WERI-Rb-1 (cell line): ENCODE results near the gene SMYD2.

ENCODE experiments used
- DNase-seq: peaks from one replicate; pipeline ENCODE4 v3.0.0-alpha.2; 2020
- H3K27ac ChIP-seq: fragments of 250-450 bp; sonication (Bioruptor Pico); 2 replicates; pipeline ENCODE4 v1.5.1; 2020; ENCODE audit warnings: mild to moderate bottlenecking, moderate library complexity
- H3K27me3 ChIP-seq: fragments of 250-450 bp; sonication (Bioruptor Pico); 2 replicates; pipeline ENCODE4 v1.5.1; 2021; ENCODE audit warnings: mild to moderate bottlenecking, low read depth, moderate library complexity; ENCODE audit not compliant: insufficient read depth, severe bottlenecking
- H3K36me3 ChIP-seq: fragments of 250-450 bp; sonication (Bioruptor Pico); 2 replicates; pipeline ENCODE4 v1.5.1; 2020; ENCODE audit warnings: mild to moderate bottlenecking, moderate library complexity
- H3K4me3 ChIP-seq: 2 replicates; pipeline ENCODE4 v1.5.1; 2011; ENCODE audit warnings: low read depth, mild to moderate bottlenecking, control low read depth, low read length
- H3K9me3 ChIP-seq: fragments of 250-450 bp; sonication (Bioruptor Pico); 2 replicates; pipeline ENCODE4 v1.5.1; 2021; ENCODE audit warnings: mild to moderate bottlenecking, moderate library complexity; ENCODE audit not compliant: severe bottlenecking
- TF ChIP-seq, protein P1 (sequence below): IDR thresholded peaks from 2 replicates; pipeline ENCODE4 v1.5.1; 2011; ENCODE audit warnings: low read depth, mild to moderate bottlenecking, control low read depth, inconsistent platforms, low read length

Gene SMYD2

DNA sequence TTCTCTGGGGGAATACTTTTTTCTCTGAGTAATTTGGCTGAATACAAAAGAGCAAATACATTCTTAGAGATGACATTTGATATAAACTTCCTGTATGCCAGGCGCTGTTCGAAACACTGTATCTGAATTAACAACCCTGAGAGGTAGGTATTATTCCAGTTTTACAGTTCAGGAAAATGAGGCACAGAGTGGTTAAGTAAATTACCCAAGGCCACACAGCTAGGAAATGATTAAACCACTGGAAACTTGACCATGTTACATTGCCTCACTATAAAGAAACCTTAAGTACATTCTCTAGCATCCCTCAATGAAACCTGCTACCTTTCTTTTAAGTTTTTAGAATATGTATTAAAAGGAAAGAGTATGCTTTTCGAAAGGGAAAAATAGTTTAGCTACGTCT, 54.6 kb downstream of the SMYD2 start:
- TF ChIP-seq, protein P1, sequence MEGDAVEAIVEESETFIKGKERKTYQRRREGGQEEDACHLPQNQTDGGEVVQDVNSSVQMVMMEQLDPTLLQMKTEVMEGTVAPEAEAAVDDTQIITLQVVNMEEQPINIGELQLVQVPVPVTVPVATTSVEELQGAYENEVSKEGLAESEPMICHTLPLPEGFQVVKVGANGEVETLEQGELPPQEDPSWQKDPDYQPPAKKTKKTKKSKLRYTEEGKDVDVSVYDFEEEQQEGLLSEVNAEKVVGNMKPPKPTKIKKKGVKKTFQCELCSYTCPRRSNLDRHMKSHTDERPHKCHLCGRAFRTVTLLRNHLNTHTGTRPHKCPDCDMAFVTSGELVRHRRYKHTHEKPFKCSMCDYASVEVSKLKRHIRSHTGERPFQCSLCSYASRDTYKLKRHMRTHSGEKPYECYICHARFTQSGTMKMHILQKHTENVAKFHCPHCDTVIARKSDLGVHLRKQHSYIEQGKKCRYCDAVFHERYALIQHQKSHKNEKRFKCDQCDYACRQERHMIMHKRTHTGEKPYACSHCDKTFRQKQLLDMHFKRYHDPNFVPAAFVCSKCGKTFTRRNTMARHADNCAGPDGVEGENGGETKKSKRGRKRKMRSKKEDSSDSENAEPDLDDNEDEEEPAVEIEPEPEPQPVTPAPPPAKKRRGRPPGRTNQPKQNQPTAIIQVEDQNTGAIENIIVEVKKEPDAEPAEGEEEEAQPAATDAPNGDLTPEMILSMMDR, result no peak
- Histone ChIP-seq H3K4me3 (no peak overlapping the region), H3K36me3 (peaks cover 9% of the 10 kb centered on the region), H3K27ac (no peak overlapping the region), H3K9me3 (no peaks in the 10 kb centered on the region), H3K27me3 (no peaks in the 10 kb centered on the region)
- no peak for DNase-seq

DNA sequence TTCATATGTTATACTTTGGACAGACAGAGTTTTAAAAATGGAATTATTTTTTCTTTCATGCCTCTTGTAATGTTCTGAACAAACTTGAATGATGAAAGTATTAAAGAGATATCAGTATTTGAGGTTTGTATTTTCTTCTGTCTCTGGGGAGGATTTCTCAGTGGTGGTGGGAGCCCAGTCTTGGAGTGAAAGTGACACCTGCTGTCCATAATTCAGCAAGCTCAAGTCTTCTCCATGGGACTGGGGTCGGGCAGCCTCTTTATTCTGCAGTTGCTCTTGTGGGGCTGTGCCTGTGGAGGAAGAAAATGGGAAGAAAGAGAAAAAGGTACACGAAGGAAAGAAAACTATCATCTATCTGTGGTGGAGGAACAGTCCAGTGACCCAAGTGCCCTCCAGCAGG, 56.1 kb downstream of the SMYD2 start:
- DNase-seq, result no peak
- no peaks in the 10 kb centered on the region for H3K27me3 ChIP-seq
- no peak overlapping the region for H3K27ac ChIP-seq
- H3K9me3 ChIP-seq, result no peaks in the 10 kb centered on the region
- H3K36me3 ChIP-seq, result peaks cover 9% of the 10 kb centered on the region
- TF ChIP-seq, protein P1, result no peak
- no peak overlapping the region for H3K4me3 ChIP-seq

DNA sequence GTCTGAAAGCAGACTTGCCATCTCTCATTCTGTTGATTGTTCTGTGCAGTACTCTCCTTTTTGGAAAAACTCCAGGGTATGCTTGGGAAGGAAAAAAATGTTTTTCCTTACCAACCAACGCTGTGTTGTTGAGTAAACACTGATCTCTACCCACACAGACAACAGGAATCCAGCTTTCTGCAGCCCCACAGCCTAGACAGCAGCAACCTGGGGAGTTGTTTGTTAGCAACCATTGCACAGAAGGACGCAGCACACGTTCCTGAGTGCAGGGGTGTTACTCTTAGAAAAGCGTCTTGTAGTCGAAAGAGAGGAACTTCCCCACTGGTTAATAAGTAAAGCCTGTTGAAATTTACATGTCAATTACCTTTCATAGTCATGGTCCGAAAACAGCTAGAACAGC, 56.6 kb downstream of the SMYD2 start:
- no peaks in the 10 kb centered on the region for H3K27me3 ChIP-seq
- TF ChIP-seq, protein P1, result no peak
- peaks cover 9% of the 10 kb centered on the region for H3K36me3 ChIP-seq
- no peak for DNase-seq
- no peaks in the 10 kb centered on the region for H3K9me3 ChIP-seq
- H3K27ac ChIP-seq, result no peak overlapping the region
- H3K4me3 ChIP-seq, result no peak overlapping the region

DNA sequence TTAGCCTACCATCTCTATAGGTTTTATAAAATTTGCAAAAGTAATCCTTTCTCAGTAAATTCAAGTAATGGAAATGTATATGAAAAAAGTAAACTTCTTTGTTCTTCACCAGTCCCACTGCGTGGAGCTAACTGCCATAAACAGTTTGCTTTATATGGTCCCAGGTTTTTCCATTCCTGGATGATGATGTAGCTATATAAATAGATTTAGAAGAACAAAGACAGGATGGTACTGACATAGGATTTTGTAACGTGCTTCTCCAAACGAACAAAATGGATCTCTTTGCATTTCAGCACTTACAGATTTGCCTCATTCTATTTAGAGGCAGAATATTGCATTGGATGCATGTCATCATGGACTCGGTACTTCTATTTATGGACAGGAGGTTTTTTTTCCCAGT, 57.3 kb downstream of the SMYD2 start:
- TF ChIP-seq, protein P1, result no peak
- Histone ChIP-seq H3K36me3 (peaks cover 9% of the 10 kb centered on the region), H3K27ac (no peak overlapping the region), H3K4me3 (no peak overlapping the region), H3K27me3 (no peaks in the 10 kb centered on the region), H3K9me3 (no peaks in the 10 kb centered on the region)
- DNase-seq, result no peak

DNA sequence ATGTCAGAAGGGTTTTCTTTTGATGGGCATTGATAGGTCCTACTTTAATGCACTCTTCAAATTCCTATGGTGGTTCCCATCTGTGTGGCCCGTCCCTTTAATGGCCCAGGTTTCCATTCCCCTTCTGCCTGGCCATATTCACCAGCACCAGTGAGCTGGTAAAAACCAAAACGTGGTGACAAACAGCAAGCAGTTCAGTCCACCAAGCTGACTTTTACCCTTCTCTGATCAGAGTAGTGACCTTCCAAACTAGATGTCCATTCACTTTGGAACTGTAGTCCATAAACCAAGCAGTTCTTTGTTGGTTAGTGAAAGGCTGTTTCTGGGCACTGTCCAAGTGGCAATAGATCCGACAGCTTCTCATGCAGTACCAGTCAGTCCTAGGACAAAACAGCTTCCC, 60.5 kb downstream of the SMYD2 start:
- no peak for DNase-seq
- Histone ChIP-seq H3K27me3 (no peaks in the 10 kb centered on the region), H3K4me3 (no peak overlapping the region), H3K36me3 (peaks cover 2% of the 10 kb centered on the region), H3K9me3 (no peaks in the 10 kb centered on the region), H3K27ac (no peak overlapping the region)
- TF ChIP-seq, protein P1, result no peak

DNA sequence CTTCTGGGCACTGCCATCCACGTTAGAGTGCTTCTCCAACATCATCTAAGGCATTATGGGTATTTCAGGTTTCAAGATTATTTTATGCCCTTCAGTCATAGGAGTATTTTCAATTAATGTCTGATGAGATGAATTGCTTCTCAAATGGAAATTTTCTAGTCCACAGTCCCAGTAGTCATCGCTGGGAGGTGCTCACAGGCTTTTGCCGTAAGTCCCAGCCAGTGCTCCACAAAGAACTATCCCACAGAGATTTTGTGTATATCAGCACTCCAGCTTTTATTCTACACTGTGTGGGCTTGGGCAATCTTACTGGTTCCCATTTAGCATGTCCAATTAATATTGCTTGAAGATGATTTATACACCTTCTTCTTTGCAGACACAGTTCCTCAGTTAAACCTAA, 61.0 kb downstream of the SMYD2 start:
- no peak overlapping the region for H3K27ac ChIP-seq
- no peaks in the 10 kb centered on the region for H3K27me3 ChIP-seq
- DNase-seq, result no peak
- H3K36me3 ChIP-seq, result peaks cover 2% of the 10 kb centered on the region; the same call in 1 of the 2 replicates
- TF ChIP-seq, protein P1, result peak; percentile 60
- no peaks in the 10 kb centered on the region for H3K9me3 ChIP-seq
- no peak overlapping the region for H3K4me3 ChIP-seq
